A549 (cell line): ENCODE data around the gene ECM2. TPM values are rescaled to one million over a fixed set of nuclear protein-coding genes. Genes with fewer than 3 reads are reported as not detected.

Source experiments
- ATAC-seq, 2 experiments: fragments of 200-7000 bp in 1 of 2; fragments of >200 bp in 1 of 2; cut with Nextera tagmentation in 1 of 2; cut with Tn5 transposase in 1 of 2; 3 replicates each; pipeline versions ENCODE4 v1.8.0 to v1.9.1; 2018 to 2020; ENCODE audit warnings: mild to moderate bottlenecking in 1 of 2, moderate library complexity in 1 of 2
- CTCF ChIA-PET: fragments of 300-600 bp; sonication (Branson Sonifier 250); formaldehyde crosslinking; extraction: SDS; loops from one replicate; lab custom pipeline; 2021; ENCODE audit warnings: antibody characterized with exemption, inconsistent platforms; lab: Yijun Ruan, JAX
- POLR2A ChIA-PET: fragments of 350-600 bp; formaldehyde crosslinking; extraction: SDS; loops from one replicate; lab custom pipeline; 2021; ENCODE audit warnings: antibody characterized with exemption, inconsistent platforms; lab: Yijun Ruan, JAX
- DNase-seq, 2 experiments: peaks; one replicate each; pipeline versions ENCODE4 v3.0.0 to v3.0.0-alpha.2; 2011 to 2016; ENCODE audit warnings: low read depth in 1 of 2, low spot score in 1 of 2
- FAIRE-seq: peaks from 2 replicates; lab custom pipeline; 2011; peaks lifted over from hg19 to GRCh38; lab: Jason Lieb, UNC
- H3K27ac ChIP-seq, 2 experiments: fragments of >200 bp; sonication (Bioruptor Twin); formaldehyde crosslinking; 3 replicates each; pipeline ENCODE4 v1.5.1; 2016 to 2017
- H3K4me1 ChIP-seq: fragments of >200 bp; sonication (Bioruptor Twin); formaldehyde crosslinking; 3 replicates; pipeline ENCODE4 v1.6.1; 2016
- H3K4me2 ChIP-seq: fragments of >200 bp; sonication (Bioruptor Twin); formaldehyde crosslinking; 3 replicates; pipeline ENCODE4 v1.6.1; 2016
- H3K4me3 ChIP-seq: fragments of >200 bp; sonication (Bioruptor Twin); formaldehyde crosslinking; 3 replicates; pipeline ENCODE4 v1.5.1; 2016
- H3K9me3 ChIP-seq: fragments of >200 bp; sonication (Bioruptor Twin); formaldehyde crosslinking; 3 replicates; pipeline ENCODE4 v1.6.1; 2016
- CBX2 ChIP-seq: fragments of 200-600 bp; sonication (generic); IDR thresholded peaks from 2 replicates; pipeline ENCODE4 v1.6.1; 2016; ENCODE audit warnings: low read depth, mild to moderate bottlenecking, borderline replicate concordance
- CHD4 ChIP-seq: fragments of 200-600 bp; sonication (generic); IDR thresholded peaks from 2 replicates; pipeline ENCODE4 v1.6.1; 2016; ENCODE audit warnings: antibody characterized with exemption, mild to moderate bottlenecking, borderline replicate concordance
- EHF ChIP-seq: fragments of 250-450 bp; sonication (Bioruptor Pico); IDR thresholded peaks from 2 replicates; pipeline ENCODE4 v1.5.0; 2020; ENCODE audit warnings: mild to moderate bottlenecking
- EP300 ChIP-seq, 2 experiments: fragments of >200 bp; sonication (Bioruptor Twin); formaldehyde crosslinking; IDR thresholded peaks; 2 replicates in 1 of 2; 3 replicates in 1 of 2; pipeline ENCODE4 v1.6.1; 2016 to 2017
- HOXA7 ChIP-seq: fragments of 250-450 bp; sonication (Bioruptor Pico); IDR thresholded peaks from 2 replicates; pipeline ENCODE4 v1.5.0; 2020; ENCODE audit warnings: mild to moderate bottlenecking, moderate library complexity
- HOXB13 ChIP-seq: fragments of 250-450 bp; sonication (Bioruptor Pico); IDR thresholded peaks from 2 replicates; pipeline ENCODE4 v1.5.0; 2020; ENCODE audit warnings: low read depth, mild to moderate bottlenecking, moderate library complexity
- HOXB5 ChIP-seq: fragments of 250-450 bp; sonication (Bioruptor Pico); IDR thresholded peaks from 2 replicates; pipeline ENCODE4 v1.5.0; 2020; ENCODE audit warnings: mild to moderate bottlenecking, moderate library complexity
- JUN ChIP-seq, 2 experiments: fragments of >200 bp; sonication (Bioruptor Twin); formaldehyde crosslinking; IDR thresholded peaks; 2 replicates in 1 of 2; 3 replicates in 1 of 2; pipeline ENCODE4 v1.6.1; 2016 to 2017
- JUNB ChIP-seq: fragments of >200 bp; sonication (Bioruptor Twin); formaldehyde crosslinking; IDR thresholded peaks from 2 replicates; pipeline ENCODE4 v1.6.1; 2016
- KDM5A ChIP-seq: fragments of 200-600 bp; sonication (generic); IDR thresholded peaks from 2 replicates; pipeline ENCODE4 v1.6.1; 2016; ENCODE audit warnings: antibody characterized with exemption, mild to moderate bottlenecking
- MAX ChIP-seq: IDR thresholded peaks from 2 replicates; pipeline ENCODE4 v1.6.1; 2012
- MAZ ChIP-seq: fragments of 150-350 bp; IDR thresholded peaks from 2 replicates; pipeline ENCODE4 v1.6.1; 2014; ENCODE audit warnings: antibody characterized with exemption, low read depth, low read length, borderline replicate concordance
- NR3C1 ChIP-seq: fragments of >200 bp; sonication (Bioruptor Twin); formaldehyde crosslinking; IDR thresholded peaks from 3 replicates; pipeline ENCODE4 v1.6.1; 2017
- PBX3 ChIP-seq: IDR thresholded peaks from 2 replicates; pipeline ENCODE4 v1.6.1; 2012
- POLR2A ChIP-seq: IDR thresholded peaks from 2 replicates; pipeline ENCODE4 v1.6.1; 2012; ENCODE audit warnings: mild to moderate bottlenecking, low read length
- REST ChIP-seq: fragments of 200-600 bp; sonication (generic); IDR thresholded peaks from 2 replicates; pipeline ENCODE4 v1.6.1; 2016; ENCODE audit warnings: antibody characterized with exemption, mild to moderate bottlenecking, moderate library complexity
- RFX5 ChIP-seq: fragments of 450-650 bp; IDR thresholded peaks from 2 replicates; pipeline ENCODE4 v1.7.1; 2014; ENCODE audit warnings: antibody characterized with exemption, mild to moderate bottlenecking, moderate library complexity
- RNF2 ChIP-seq: fragments of 200-600 bp; sonication (generic); IDR thresholded peaks from 2 replicates; pipeline ENCODE4 v1.6.1; 2016; ENCODE audit warnings: low read depth, mild to moderate bottlenecking, antibody characterized with exemption, moderate library complexity, borderline replicate concordance
- SMC3 ChIP-seq: fragments of >200 bp; sonication (Bioruptor Twin); formaldehyde crosslinking; IDR thresholded peaks from 3 replicates; pipeline ENCODE4 v1.6.1; 2018; ENCODE audit warnings: inconsistent platforms
- TFCP2L1 ChIP-seq: fragments of 250-450 bp; sonication (Bioruptor Pico); IDR thresholded peaks from 2 replicates; pipeline ENCODE4 v1.5.0; 2021; ENCODE audit warnings: mild to moderate bottlenecking
- TP53 ChIP-seq: fragments of 250-450 bp; sonication (Bioruptor Pico); IDR thresholded peaks from 2 replicates; pipeline ENCODE4 v1.5.0; 2021; ENCODE audit warnings: mild to moderate bottlenecking, moderate library complexity
- USF2 ChIP-seq: fragments of 450-650 bp; IDR thresholded peaks from 2 replicates; pipeline ENCODE4 v1.6.1; 2014; ENCODE audit warnings: antibody characterized with exemption
- ZC3H11A ChIP-seq: fragments of 450-650 bp; IDR thresholded peaks from 2 replicates; pipeline ENCODE4 v1.6.1; 2014; ENCODE audit warnings: antibody characterized with exemption, mild to moderate bottlenecking
- ZFP36 ChIP-seq: fragments of 450-650 bp; IDR thresholded peaks from 2 replicates; pipeline ENCODE4 v1.6.1; 2014; ENCODE audit warnings: borderline replicate concordance; ENCODE audit not compliant: partially characterized antibody
- ZNF302 ChIP-seq: fragments of 250-450 bp; sonication (Bioruptor Pico); IDR thresholded peaks from 2 replicates; pipeline ENCODE4 v1.9.0; 2021; ENCODE audit warnings: inconsistent platforms, mild to moderate bottlenecking, moderate library complexity
- ZSCAN20 ChIP-seq: fragments of 250-450 bp; sonication (Bioruptor Pico); IDR thresholded peaks from 2 replicates; pipeline ENCODE4 v1.8.0; 2022; ENCODE audit warnings: mild to moderate bottlenecking, moderate library complexity
- WGBS: methylation state at CpG from one replicate; pipeline ENCODE4 v1.1.6; 2017; ENCODE audit errors: missing lambda C conversion rate; 5-methylcytosine and 5-hydroxymethylcytosine counted together
- polyA plus RNA-seq, 4 experiments: library from polyadenylated mRNA; depleted of rRNA in 3 of 4; stranded (reverse); fragments of >200 nt; fragmentation: RNase III in 1 of 4; extraction: RNeasy Plus Mini Kit Qiagen cat#74134 plus additional on column Dnase treatment in 1 of 4; gene quantifications; 2 replicates in 3 of 4; 3 replicates in 1 of 4; pipeline ENCODE4 v1.2.3, GENCODE V29; 2011 to 2017

The ECM2 gene
- polyA plus RNA-seq, 2 of the 4 experiments (the other 2 are of a cell fraction) = 0.35 to 0.43 TPM

GRCh38 chr9:92558612-92559374 is 23.0 kb upstream of the ECM2 start:
- POLR2A ChIA-PET = no interaction called here
- H3K4me2 ChIP-seq = no peak overlapping the region

GRCh38 chr9:92550765-92551164 is 15.0 kb upstream of the ECM2 start:
- H3K4me2 ChIP-seq = no peak overlapping the region
- DNase-seq = no peak
- ATAC-seq = no peak
- TF ChIP-seq TFCP2L1 (CRISPR knock-in tag) = no peak
- no peak for TF ChIP-seq TP53 (CRISPR knock-in tag)
- no peak for TF ChIP-seq ZNF302 (CRISPR knock-in tag)
- no peak for TF ChIP-seq CHD4
- no peak for TF ChIP-seq REST
- TF ChIP-seq HOXB5 (CRISPR knock-in tag) = no peak
- TF ChIP-seq JUNB = no peak
- no peak for TF ChIP-seq KDM5A
- no peak for TF ChIP-seq RNF2
- no peak for TF ChIP-seq USF2
- no peak for TF ChIP-seq HOXB13
- no peak for TF ChIP-seq PBX3
- no peak for TF ChIP-seq MAX
- TF ChIP-seq RFX5 = no peak
- no peak for TF ChIP-seq ZFP36
- no peak for TF ChIP-seq NR3C1
- no peak for TF ChIP-seq MAZ
- no peak for FAIRE-seq
- CTCF ChIA-PET = no interaction called here
- no peaks in the 10 kb centered on the region for H3K4me1 ChIP-seq
- POLR2A ChIA-PET = no interaction called here
- no peaks in the 10 kb centered on the region for H3K9me3 ChIP-seq
- WGBS = 91% methylated on average over 2 of the region's 2 CpGs
- no peak overlapping the region for H3K4me3 ChIP-seq
- no peak overlapping the region for H3K27ac ChIP-seq

More at GRCh38 chr9:92558612-92559374, 23.0 kb upstream of the ECM2 start:
- no peaks in the 10 kb centered on the region for H3K9me3 ChIP-seq
- no peak for ATAC-seq
- H3K27ac ChIP-seq = peak overlapping the region in 1 of 2 experiments; percentile 60; a peak in 3 of 6 replicates
- no peak for FAIRE-seq
- TF ChIP-seq HOXA7 (CRISPR knock-in tag) = no peak
- no peak for TF ChIP-seq ZC3H11A
- no peak for TF ChIP-seq EHF (CRISPR knock-in tag)
- no peak for TF ChIP-seq CBX2
- TF ChIP-seq ZSCAN20 (CRISPR knock-in tag) = no peak
- no peak for TF ChIP-seq CHD4
- no peak for TF ChIP-seq JUN (IDR thresholded peaks at IDR 0.05)
- no peak for TF ChIP-seq EP300 (IDR thresholded peaks at IDR 0.05)
- TF ChIP-seq POLR2A = no peak
- TF ChIP-seq SMC3 = no peak
- no peak for DNase-seq
- CTCF ChIA-PET = interaction anchor here (1.1 kb wide), 1 partner anchor 16 kb away, joined by 3 read pairs; no protein-coding TSS in a partner anchor
- 91% methylated on average over 16 of the region's 16 CpGs for WGBS
- H3K4me1 ChIP-seq = peaks cover 6% of the 10 kb centered on the region; the same call in 2 of the 3 replicates
- no peak overlapping the region for H3K4me3 ChIP-seq
